ENCODE data around the gene KCNJ4.

DNA sequence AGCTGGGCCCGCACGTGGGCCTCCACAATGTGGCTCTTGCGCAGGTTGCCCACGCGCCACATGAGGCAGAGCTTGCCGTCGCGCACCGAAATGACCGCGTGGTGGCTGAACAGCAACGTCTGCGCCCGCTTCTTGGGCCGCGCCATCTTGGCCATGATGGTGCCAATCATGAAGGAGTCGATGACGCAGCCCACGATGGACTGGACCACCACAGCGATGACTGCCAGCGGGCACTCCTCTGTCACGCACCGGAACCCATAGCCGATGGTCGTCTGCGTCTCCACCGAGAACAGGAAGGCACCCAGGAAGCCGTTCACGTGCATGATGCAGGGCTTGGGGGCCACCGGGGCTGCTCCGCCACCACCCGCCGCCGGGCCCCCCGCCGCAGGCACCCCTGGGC lies 27.5 kb downstream of the KCNJ4 start:
- TF ChIP-seq, protein P1, sequence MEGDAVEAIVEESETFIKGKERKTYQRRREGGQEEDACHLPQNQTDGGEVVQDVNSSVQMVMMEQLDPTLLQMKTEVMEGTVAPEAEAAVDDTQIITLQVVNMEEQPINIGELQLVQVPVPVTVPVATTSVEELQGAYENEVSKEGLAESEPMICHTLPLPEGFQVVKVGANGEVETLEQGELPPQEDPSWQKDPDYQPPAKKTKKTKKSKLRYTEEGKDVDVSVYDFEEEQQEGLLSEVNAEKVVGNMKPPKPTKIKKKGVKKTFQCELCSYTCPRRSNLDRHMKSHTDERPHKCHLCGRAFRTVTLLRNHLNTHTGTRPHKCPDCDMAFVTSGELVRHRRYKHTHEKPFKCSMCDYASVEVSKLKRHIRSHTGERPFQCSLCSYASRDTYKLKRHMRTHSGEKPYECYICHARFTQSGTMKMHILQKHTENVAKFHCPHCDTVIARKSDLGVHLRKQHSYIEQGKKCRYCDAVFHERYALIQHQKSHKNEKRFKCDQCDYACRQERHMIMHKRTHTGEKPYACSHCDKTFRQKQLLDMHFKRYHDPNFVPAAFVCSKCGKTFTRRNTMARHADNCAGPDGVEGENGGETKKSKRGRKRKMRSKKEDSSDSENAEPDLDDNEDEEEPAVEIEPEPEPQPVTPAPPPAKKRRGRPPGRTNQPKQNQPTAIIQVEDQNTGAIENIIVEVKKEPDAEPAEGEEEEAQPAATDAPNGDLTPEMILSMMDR (conservative IDR thresholded peaks at IDR 0.05) = no peak
- TF ChIP-seq EZH2 (IDR thresholded peaks at IDR 0.05; ENCODE audit: low read depth) = no peak

Data from PC-9 (cell line).